K562 (cell line): ENCODE measurements around the gene CAPN8. TPM values are rescaled to one million over a fixed set of nuclear protein-coding genes. Genes with fewer than 3 reads are reported as not detected.
A peak's percentile ranks its signal among the peaks of the same experiment; 100 is the strongest.

Experiments used
- CEBPB ChIP-seq: fragments of 450-650 bp; IDR thresholded peaks from 2 replicates; pipeline ENCODE4 v1.6.1; 2016; ENCODE audit warnings: missing genetic modification characterization, missing compliant biosample characterization
- CEBPG ChIP-seq, 3 experiments: fragments of 200-800 bp in 1 of 3; sonication (Bioruptor generic) in 1 of 3; sonication (generic) in 1 of 3; formaldehyde crosslinking in 1 of 3; IDR thresholded peaks in 2 of 3; conservative IDR thresholded peaks in 1 of 3; 2 replicates each; pipeline versions ENCODE4 v1.6.1 to v1.8.0; 2016 to 2022; ENCODE audit warnings: missing compliant biosample characterization in 2 of 3, missing genetic modification characterization in 2 of 3, mild to moderate bottlenecking in 1 of 3, missing genetic modification reagents in 1 of 3
- CXXC5 ChIP-seq: fragments of 250-450 bp; sonication (Bioruptor Pico); IDR thresholded peaks from 2 replicates; pipeline ENCODE4 v1.8.0; 2022; ENCODE audit warnings: inconsistent platforms, mild to moderate bottlenecking, moderate library complexity
- EGR1 ChIP-seq: fragments of 450-650 bp; conservative IDR thresholded peaks from 2 replicates; pipeline ENCODE4 v1.6.1; 2017; ENCODE audit warnings: mild to moderate bottlenecking
- FOXK1 ChIP-seq: sonication (generic); formaldehyde crosslinking; IDR thresholded peaks from 2 replicates; pipeline ENCODE4 v1.8.0; 2022; ENCODE audit warnings: missing genetic modification reagents, mild to moderate bottlenecking, borderline replicate concordance
- LEF1 ChIP-seq: fragments of 450-650 bp; IDR thresholded peaks from 2 replicates; pipeline ENCODE4 v1.6.1; 2016; ENCODE audit warnings: mild to moderate bottlenecking
- MEF2A ChIP-seq: IDR thresholded peaks from 2 replicates; pipeline ENCODE4 v1.6.1; 2011; ENCODE audit warnings: low read depth, mild to moderate bottlenecking, low read length, moderate library complexity; ENCODE audit not compliant: control insufficient read depth
- MEF2D ChIP-seq: conservative IDR thresholded peaks from 2 replicates; pipeline ENCODE4 v1.6.1; 2016; ENCODE audit warnings: low read depth, missing genetic modification characterization, missing compliant biosample characterization
- MTA2 ChIP-seq: fragments of 450-650 bp; IDR thresholded peaks from 2 replicates; pipeline ENCODE4 v1.6.1; 2016; ENCODE audit warnings: low read depth
- MTA3 ChIP-seq: fragments of 450-650 bp; formaldehyde crosslinking; IDR thresholded peaks from 2 replicates; pipeline ENCODE4 v1.6.1; 2017; ENCODE audit warnings: mild to moderate bottlenecking, borderline replicate concordance
- TBL1XR1 ChIP-seq, 2 experiments: IDR thresholded peaks; 2 replicates each; pipeline ENCODE4 v1.6.1; 2012; ENCODE audit warnings: improper control_type of control experiment in 2 of 2, low read length in 2 of 2, mild to moderate bottlenecking in 1 of 2
- ZNF263 ChIP-seq: sonication (generic); formaldehyde crosslinking; IDR thresholded peaks from 2 replicates; pipeline ENCODE4 v1.8.0; 2022; ENCODE audit warnings: mild to moderate bottlenecking, missing genetic modification reagents, borderline replicate concordance
- polyA plus RNA-seq, 8 experiments: library from polyadenylated mRNA; depleted of rRNA in 4 of 8; stranded (reverse) in 5 of 8; unstranded in 3 of 8; fragments of >200 nt; fragmentation: Nextera tagmentation in 2 of 8; fragmentation: Illumina TruSeq in 1 of 8; extraction: Ambion mirVana in 2 of 8; extraction: Trizol in 1 of 8; gene quantifications; 2 replicates each; pipeline versions ENCODE4 v1.2.1 to v1.2.3, GENCODE V29; 2011 to 2014; ENCODE audit warnings: inconsistent platforms in 1 of 8, missing spikeins in 1 of 8
- total RNA-seq, 7 experiments: library from RNA; depleted of rRNA in 6 of 7; stranded (reverse); fragments of >200 nt in 6 of 7; fragmentation: Illumina TruSeq in 2 of 7; extraction: Trizol in 2 of 7; gene quantifications; 2 replicates each; pipeline versions ENCODE4 v1.2.1 to v1.2.3, GENCODE V29; 2011 to 2021; ENCODE audit warnings: low replicate concordance in 1 of 7
- TF ChIP-seq, protein P1 (sequence below), 2 experiments: fragments of 450-650 bp; formaldehyde crosslinking in 1 of 2; IDR thresholded peaks; 2 replicates each; pipeline versions ENCODE4 v1.4.0 to v1.6.1; 2014 to 2020; ENCODE audit warnings: mild to moderate bottlenecking in 2 of 2, borderline replicate concordance in 1 of 2, low read depth in 1 of 2
- TF ChIP-seq, protein P2 (sequence below): fragments of 200-800 bp; sonication (Bioruptor generic); IDR thresholded peaks from 2 replicates; pipeline ENCODE4 v1.6.1; 2017; ENCODE audit warnings: missing genetic modification characterization, missing compliant biosample characterization
- TF ChIP-seq, protein P3 (sequence below): fragments of 450-650 bp; formaldehyde crosslinking; IDR thresholded peaks from 2 replicates; pipeline ENCODE4 v1.4.0; 2020; ENCODE audit warnings: mild to moderate bottlenecking, moderate library complexity

Gene CAPN8
- total and polyA plus RNA-seq, 9 of the 15 experiments (the other 6 are each of a cell fraction or from before 2014, with no cell fraction given) = 0.06 TPM; not detected in 8

DNA sequence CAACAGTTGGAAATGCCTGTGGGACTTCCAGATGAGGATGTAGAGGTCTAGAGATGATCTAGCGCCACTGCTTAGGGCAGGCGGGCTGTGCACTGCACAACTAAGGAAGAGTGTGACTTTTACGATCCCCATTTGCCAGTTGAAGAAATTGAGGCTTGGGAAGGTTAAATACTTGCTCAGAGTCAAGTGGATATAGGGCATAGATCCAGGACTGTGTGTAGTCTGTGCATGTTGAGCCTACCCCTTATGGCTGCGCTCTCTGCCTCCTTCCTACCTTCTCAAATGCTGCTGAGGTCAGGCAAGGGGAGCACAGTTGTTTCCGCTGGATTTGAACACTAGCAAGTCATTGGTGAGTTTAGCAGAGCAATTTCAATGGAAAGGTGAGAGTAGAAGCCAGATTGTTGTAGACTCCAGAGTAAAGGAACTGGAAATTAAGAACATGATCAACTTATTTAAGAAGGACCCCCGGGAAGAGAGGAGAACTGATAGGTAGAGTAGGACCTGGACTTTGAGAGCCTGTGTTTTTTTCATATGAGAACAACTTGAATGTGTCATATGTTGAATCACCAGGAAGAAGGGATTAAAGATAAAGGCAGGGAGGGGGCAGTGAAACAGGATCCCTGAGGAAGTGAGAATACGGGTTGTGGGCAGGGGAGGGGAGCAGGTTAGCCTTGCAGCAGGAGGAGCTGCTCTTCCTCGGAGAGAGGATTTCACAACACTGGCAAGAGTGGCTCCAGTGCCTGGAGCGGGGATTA is 49.5 kb upstream of the CAPN8 start (continued):
- peak; percentile 85 for TF ChIP-seq ZNF263 (CRISPR knock-in tag)
- TF ChIP-seq, protein P1, sequence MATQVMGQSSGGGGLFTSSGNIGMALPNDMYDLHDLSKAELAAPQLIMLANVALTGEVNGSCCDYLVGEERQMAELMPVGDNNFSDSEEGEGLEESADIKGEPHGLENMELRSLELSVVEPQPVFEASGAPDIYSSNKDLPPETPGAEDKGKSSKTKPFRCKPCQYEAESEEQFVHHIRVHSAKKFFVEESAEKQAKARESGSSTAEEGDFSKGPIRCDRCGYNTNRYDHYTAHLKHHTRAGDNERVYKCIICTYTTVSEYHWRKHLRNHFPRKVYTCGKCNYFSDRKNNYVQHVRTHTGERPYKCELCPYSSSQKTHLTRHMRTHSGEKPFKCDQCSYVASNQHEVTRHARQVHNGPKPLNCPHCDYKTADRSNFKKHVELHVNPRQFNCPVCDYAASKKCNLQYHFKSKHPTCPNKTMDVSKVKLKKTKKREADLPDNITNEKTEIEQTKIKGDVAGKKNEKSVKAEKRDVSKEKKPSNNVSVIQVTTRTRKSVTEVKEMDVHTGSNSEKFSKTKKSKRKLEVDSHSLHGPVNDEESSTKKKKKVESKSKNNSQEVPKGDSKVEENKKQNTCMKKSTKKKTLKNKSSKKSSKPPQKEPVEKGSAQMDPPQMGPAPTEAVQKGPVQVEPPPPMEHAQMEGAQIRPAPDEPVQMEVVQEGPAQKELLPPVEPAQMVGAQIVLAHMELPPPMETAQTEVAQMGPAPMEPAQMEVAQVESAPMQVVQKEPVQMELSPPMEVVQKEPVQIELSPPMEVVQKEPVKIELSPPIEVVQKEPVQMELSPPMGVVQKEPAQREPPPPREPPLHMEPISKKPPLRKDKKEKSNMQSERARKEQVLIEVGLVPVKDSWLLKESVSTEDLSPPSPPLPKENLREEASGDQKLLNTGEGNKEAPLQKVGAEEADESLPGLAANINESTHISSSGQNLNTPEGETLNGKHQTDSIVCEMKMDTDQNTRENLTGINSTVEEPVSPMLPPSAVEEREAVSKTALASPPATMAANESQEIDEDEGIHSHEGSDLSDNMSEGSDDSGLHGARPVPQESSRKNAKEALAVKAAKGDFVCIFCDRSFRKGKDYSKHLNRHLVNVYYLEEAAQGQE (IDR thresholded peaks at IDR 0.05; ENCODE audit: borderline replicate concordance) = no peak; the same call in 1 of the 2 replicates
- TF ChIP-seq, protein P1 (CRISPR knock-in tag; IDR thresholded peaks at IDR 0.05; ENCODE audit: low read depth) = 0 out of 2 replicates have a peak, but pooled peaks have one; percentile 7
- TF ChIP-seq CXXC5 = peak; percentile 51; the same call in 1 of the 2 replicates
- TF ChIP-seq MEF2D (tag) = 0 out of 2 replicates have a peak, but pooled peaks have one; percentile 10
- 0 out of 2 replicates have a peak, but pooled peaks have one; percentile 64 for TF ChIP-seq FOXK1 (CRISPR knock-in tag)
- TF ChIP-seq, protein P2, sequence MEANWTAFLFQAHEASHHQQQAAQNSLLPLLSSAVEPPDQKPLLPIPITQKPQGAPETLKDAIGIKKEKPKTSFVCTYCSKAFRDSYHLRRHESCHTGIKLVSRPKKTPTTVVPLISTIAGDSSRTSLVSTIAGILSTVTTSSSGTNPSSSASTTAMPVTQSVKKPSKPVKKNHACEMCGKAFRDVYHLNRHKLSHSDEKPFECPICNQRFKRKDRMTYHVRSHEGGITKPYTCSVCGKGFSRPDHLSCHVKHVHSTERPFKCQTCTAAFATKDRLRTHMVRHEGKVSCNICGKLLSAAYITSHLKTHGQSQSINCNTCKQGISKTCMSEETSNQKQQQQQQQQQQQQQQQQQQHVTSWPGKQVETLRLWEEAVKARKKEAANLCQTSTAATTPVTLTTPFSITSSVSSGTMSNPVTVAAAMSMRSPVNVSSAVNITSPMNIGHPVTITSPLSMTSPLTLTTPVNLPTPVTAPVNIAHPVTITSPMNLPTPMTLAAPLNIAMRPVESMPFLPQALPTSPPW = peak; percentile 71
- peak; percentile 81 for TF ChIP-seq CEBPG (CRISPR knock-in tag; IDR thresholded peaks at IDR 0.05)
- peak; percentile 89 to 92 for TF ChIP-seq CEBPG (tag; conservative IDR thresholded peaks at IDR 0.05 in 1 of 2, IDR thresholded peaks at IDR 0.05 in 1 of 2)
- TF ChIP-seq MTA3 = peak; percentile 44; the same call in 1 of the 2 replicates
- TF ChIP-seq MEF2A = no peak
- peak; percentile 35 for TF ChIP-seq LEF1
- TF ChIP-seq TBL1XR1 (IDR thresholded peaks at IDR 0.05; ENCODE audit: low read length in 2 of 2) = peak in 1 of 2 experiments; percentile 27; a peak in 1 of 4 replicates
- no peak for TF ChIP-seq MTA2
- TF ChIP-seq, protein P3, sequence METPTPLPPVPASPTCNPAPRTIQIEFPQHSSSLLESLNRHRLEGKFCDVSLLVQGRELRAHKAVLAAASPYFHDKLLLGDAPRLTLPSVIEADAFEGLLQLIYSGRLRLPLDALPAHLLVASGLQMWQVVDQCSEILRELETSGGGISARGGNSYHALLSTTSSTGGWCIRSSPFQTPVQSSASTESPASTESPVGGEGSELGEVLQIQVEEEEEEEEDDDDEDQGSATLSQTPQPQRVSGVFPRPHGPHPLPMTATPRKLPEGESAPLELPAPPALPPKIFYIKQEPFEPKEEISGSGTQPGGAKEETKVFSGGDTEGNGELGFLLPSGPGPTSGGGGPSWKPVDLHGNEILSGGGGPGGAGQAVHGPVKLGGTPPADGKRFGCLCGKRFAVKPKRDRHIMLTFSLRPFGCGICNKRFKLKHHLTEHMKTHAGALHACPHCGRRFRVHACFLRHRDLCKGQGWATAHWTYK (CRISPR knock-in tag) = 0 out of 2 replicates have a peak, but pooled peaks have one; percentile 7
- peak; percentile 96 for TF ChIP-seq CEBPB (tag)
- peak; percentile 68 for TF ChIP-seq EGR1
